GM18511 (cell line): ENCODE data around the gene CARD19.
A peak's percentile ranks its signal among the peaks of the same experiment; 100 is the strongest.

Experiments used
- ATAC-seq: cut with Tn5 transposase; IDR thresholded peaks from one replicate; pipeline ENCODE4 v1.9.1; 2021; ENCODE audit warnings: mild to moderate bottlenecking, moderate library complexity; ENCODE audit not compliant: unreplicated experiment

CARD19 gene, protein sequence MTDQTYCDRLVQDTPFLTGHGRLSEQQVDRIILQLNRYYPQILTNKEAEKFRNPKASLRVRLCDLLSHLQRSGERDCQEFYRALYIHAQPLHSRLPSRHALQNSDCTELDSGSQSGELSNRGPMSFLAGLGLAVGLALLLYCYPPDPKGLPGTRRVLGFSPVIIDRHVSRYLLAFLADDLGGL

DNA sequence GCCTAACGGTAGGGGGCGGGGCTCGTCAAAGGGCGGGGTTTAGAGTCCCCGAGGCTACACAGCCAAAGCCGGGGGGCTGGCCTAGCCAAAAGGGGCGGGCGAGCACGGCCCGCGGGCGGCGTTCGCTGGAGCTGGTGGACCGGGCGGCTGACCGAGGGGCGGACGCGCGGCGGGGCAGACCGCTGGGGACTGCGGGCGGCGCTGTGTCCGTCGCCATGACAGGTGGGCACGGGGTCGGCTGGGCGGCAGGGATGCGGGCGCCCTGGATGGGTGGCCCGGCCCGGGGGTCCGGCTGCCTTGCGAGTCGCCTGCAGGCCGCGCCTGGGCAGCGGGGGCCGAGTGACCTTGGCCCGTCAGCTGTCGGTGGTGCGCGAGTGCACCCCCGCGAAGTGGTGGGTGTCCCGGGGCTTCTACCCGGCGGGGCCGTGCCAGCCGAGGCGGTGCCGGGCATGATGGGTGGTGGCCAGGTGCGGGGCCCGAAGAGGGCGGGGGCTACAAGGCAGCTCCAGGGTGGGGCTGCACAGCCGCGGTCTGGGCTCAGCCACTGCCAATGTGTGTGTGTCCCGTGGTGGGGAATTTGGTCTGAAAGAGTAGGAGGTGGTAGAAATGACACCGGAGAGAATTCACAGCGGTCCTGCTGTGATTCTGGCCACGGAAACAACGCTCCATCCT, at the start of gene CARD19:
CARD19 (plus strand) TSS at position 87 of the 672 bp plus-strand sequence; CDS start at position 216, 129 bp downstream.
- peak; percentile 52 for ATAC-seq

DNA sequence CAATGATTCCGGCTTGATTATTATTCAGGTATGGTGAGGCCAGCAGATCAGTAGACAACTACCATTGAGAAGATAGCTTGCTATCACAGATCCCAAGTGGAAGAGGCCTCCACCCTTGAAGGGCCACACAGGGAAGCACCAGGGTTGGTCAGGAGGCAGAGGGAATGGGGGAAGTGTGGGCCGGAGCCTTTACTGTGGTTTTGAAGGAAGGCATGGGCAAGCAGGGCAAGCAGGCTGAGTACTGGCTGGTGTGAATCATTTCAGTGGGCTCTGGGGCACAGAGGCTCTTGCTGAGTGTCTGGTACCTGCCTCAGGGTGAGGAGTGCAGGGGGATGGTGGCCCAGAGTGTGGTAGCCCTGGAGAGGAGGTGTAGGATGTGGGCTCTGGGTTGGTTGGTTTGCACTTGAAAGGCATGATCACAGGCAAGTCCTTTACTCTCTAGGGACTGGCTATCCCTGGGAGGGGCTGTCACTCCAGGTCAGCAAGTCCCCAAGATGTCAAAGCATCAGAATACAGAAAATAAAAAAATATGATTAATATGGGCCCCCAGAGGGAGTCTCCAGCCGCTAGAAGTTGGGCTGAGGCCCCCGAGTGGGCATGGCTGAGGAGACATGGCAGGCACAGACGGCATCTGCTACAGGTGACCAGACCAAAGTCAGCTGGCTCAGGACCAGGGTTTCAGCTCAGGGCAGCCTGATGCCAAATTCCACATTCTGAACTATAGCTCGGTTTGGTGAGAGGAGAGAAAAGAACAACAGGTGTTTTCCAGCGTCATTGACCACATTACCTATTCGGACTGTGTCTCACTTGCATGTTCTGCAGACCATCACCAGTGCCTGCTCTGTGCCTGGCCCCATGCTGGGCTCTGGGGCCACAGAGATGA, 47.2 kb upstream of the CARD19 start:
- no peak for ATAC-seq

DNA sequence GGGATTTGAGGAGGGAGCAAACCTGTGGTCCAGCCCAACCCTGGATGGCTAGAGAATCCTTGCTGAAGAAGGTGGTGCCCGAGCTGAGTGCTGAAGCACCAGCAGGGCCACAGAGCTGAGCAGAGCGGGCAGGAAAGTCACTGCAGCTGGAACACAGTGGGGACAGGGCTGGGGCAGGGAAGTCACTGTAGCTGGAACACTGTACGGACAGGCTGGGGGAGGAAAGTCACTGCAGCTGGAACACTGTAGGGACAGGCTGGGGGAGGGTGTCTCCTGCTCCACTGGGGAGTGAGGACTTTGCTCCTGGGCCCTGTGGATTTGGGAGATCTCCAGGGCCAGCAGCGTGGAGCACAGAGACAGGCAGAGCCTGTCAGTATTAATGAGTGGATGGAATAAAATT, 46.5 kb upstream of the CARD19 start:
- no peak for ATAC-seq

DNA sequence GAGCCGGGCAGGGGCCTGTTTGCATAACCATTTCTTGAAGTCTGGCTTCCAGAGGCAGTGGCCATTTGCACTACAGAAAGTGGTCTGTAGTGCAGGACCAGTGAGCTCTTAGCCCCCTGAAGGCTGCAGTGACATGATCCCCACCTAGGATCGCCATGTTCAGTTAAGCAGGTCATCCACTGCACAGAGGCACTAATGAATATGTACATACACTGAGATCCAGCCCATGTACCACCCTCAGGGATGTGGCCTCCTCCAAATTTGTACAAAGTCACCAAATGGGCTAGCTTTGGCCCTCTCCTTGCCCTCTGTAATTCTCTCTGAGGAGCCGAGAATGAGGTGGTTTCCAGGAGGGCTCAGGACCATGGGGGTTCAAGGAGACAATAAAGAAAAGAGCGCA, 45.8 kb upstream of the CARD19 start:
- ATAC-seq, result no peak

- ATAC-seq, result no peak
Measured at GRCh38 chr9:93051680-93052089, 44.3 kb upstream of the CARD19 start.

GRCh38 chr9:93052791-93053540, 43.1 kb upstream of the CARD19 start:
- ATAC-seq, result no peak

GRCh38 chr9:93053781-93054331, 42.2 kb upstream of the CARD19 start:
- ATAC-seq, result no peak

- no peak for ATAC-seq
Measured at GRCh38 chr9:93054758-93055704, 41.0 kb upstream of the CARD19 start.

DNA sequence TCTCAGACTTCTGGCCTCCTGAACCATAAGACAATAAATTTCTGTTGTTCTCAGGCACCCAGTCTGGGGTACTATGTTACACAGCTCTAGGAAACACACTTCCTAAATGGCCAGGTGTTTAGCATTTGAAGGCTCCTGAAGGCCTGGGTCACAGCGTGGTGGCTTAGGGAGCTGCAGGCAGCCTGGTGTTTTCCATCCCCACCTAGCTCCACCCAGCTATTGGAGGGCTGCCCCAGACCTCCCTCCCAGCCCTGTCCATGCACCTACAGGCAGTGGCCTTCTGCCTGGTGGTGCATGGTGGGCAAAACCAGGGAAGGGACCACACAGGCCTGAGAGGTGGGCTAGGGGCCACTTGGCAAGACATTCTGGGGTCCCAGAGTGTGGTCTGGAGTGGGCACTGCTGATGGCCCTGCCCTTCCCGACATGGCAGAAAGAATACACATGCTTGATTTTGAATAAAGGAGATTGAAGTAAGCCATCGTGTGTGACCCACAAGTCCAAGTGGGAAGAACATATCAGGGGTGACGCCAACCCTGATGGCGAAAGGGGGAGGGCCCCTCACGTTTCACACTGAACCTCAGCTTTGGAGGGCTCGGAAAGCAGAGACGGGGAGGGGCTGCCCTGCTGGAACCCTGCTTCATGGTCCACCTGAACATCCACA, 38.8 kb upstream of the CARD19 start:
- ATAC-seq, result no peak

- ATAC-seq, result peak; percentile 39
Measured at GRCh38 chr9:93057703-93058354, 38.2 kb upstream of the CARD19 start.

- ATAC-seq, result peak; percentile 51
Measured at GRCh38 chr9:93058355-93059010, 37.5 kb upstream of the CARD19 start, which contains the start of gene SUSD3. Gene SUSD3, plus strand, starts transcription at chr9:93058701. Its CDS starts 42 bp downstream, at chr9:93058743.

DNA sequence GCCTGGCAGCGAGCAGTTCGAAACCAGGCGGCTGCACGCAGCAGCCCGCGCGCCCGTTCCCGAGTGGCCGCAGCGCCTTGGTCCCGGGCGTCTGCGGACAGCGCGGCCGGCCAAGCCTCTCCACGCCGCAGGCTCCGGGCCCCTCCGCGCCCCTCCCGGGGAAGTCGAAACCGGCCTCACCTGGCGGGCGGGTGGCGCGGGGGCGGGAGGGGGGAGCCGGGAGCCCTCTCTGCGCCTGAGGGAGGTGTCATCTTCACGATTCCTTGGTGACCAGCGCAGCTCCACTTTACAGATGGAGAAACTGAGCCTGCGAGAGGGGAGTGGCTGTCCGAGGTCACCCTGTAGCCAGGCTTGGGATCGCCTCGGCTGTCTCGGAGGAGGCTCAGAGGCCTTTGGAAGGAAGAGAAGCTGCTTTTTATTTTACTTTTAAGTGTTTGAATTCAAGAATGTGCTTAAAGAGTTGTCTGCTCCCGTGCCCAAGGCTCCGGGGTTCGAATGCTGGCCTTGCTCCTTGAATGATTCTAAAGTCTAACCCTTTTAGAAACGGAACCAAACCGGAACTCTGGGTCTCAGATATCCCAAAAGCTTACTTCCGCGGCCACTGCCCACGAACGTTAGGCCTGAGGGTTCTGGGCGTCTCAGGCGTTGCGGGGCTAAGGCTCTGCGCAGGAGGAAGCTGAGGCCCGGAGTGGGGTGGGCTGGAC, 36.9 kb upstream of the CARD19 start:
- ATAC-seq, result no peak

DNA sequence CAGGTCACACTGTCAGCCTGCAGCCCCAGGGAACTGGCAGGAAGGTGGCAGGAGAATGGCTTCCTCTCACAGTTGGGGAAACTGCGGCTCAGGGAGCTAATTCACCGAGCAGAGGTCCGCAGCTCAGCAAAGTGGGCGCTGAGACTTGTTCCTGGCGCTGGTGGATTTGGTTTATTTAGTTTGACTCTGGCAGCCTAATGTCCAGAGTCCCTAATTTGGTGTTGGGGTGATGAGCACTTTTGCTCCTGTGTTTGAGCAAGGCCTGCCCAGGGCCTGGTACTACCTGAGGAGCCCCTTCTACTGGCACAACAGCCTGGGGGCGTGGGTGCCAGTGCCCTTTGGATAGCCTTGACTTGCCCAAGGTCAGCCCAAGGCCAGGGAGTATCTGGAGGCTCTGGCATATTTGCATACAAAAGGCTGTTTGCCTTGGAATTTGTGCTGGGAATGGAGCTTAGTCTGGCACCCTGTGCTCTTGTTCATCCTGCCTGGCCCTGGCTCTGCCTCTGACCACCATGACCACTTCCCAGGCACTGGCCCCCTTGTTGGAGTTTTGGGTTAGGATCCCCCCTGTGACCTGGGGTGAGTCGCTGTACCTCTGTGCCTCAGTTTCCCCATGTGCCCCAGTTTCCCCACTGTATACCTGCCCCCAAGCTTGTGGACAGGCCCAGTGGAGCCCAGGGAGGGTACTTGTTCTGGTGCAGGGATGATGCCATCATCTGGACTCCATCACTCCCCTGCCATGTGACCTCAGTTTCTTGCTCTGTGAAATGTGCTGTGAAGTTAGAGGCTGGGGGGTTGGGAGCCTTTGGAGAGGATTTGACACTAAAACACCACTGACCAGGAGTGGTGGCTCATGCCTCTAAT, 36.1 kb upstream of the CARD19 start:
- ATAC-seq, result no peak

DNA sequence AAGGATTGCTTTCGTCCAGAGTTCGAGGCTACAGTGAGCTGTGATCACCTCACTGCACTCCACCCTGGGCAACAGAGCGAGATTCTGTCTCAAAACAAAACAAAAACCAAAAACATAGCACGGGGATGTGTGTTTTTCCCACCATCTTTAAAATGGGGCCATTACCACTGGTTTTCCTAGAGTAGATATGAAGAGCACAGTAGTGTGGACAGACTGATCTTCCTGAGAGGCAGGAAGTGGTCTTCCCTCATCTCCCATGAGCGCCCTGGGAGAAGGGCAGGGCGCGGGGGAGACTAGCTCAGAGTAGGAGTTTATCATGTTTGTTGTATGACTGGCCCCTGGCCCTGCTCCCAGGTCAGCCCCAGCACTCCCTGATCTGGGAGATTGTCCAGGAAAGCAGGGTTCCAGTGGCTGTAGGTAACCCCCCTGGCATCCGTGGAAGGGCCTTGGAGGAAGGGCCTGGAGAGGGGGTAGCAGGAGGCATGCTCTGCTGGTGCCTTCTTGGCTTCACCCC, 35.2 kb upstream of the CARD19 start:
- no peak for ATAC-seq

DNA sequence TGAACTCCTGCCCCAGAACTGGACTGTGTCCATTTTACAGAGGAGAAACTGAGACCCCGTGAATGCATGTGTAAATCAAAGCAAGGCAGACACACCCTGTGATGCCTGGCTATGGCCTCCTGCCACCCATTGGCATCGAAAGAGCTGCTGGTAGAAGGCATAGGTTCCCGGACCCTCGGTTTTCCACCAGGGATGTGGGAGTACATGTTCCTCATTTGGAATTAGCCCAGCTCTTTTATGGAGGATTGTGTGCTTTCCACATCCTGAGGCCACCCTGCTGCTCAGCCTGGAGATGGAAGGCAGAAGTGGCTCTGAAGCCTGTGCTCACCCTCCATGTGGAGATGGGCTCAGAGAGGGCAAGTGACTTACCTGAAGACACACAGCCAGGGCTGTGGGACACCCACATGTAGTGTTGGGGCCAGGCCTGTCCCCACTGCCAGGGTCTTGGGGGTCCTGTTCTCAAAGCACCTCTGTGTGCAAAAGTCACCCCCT, 34.7 kb upstream of the CARD19 start:
- no peak for ATAC-seq
